Adipocyte (in vitro differentiated cells): ENCODE measurements around the gene EMSY.
A peak's percentile ranks its signal among the peaks of the same experiment; 100 is the strongest.
"Not testable (repeated sequence)": the region's sequence is repeated elsewhere in the genome, so short reads cannot be mapped to it uniquely, and the experiment has no call there.

Experiments used
- DNase-seq: peaks from one replicate; pipeline ENCODE4 v3.0.0-alpha.2; 2015; ENCODE audit warnings: low read depth
- H3K27me3 ChIP-seq: replicated peaks from 2 replicates; pipeline ENCODE4 v1.7.0; 2013; ENCODE audit warnings: mild to moderate bottlenecking, low read length, moderate library complexity; ENCODE audit not compliant: control insufficient read depth, insufficient read depth
- H3K36me3 ChIP-seq: 2 replicates; pipeline ENCODE4 v1.7.0; 2013; ENCODE audit warnings: low read length, mild to moderate bottlenecking, moderate library complexity; ENCODE audit not compliant: control insufficient read depth, insufficient read depth, severe bottlenecking
- H3K4me1 ChIP-seq: 2 replicates; pipeline ENCODE4 v1.7.0; 2013; ENCODE audit warnings: mild to moderate bottlenecking, low read length, moderate library complexity; ENCODE audit not compliant: control insufficient read depth, insufficient read depth
- H3K4me3 ChIP-seq: 2 replicates; pipeline ENCODE4 v1.7.0; 2013; ENCODE audit warnings: mild to moderate bottlenecking, low read length, moderate library complexity
- H3K9ac ChIP-seq: 2 replicates; pipeline ENCODE4 v1.7.0; 2013; ENCODE audit warnings: mild to moderate bottlenecking, low read length, moderate library complexity
- H3K9me3 ChIP-seq: 2 replicates; pipeline ENCODE4 v1.7.0; 2013; ENCODE audit warnings: mild to moderate bottlenecking, low read length, moderate library complexity; ENCODE audit not compliant: control insufficient read depth

EMSY gene

GRCh38 chr11:76589477-76589876 lies 144.7 kb downstream of the EMSY start:
- no peaks in the 10 kb centered on the region for H3K27me3 ChIP-seq
- no peak overlapping the region for H3K9ac ChIP-seq
- H3K4me1 ChIP-seq, result no peaks in the 10 kb centered on the region
- no peak for DNase-seq
- no peak overlapping the region for H3K4me3 ChIP-seq
- peaks cover 4% of the 10 kb centered on the region for H3K9me3 ChIP-seq
- H3K36me3 ChIP-seq, result no peaks in the 10 kb centered on the region

DNA sequence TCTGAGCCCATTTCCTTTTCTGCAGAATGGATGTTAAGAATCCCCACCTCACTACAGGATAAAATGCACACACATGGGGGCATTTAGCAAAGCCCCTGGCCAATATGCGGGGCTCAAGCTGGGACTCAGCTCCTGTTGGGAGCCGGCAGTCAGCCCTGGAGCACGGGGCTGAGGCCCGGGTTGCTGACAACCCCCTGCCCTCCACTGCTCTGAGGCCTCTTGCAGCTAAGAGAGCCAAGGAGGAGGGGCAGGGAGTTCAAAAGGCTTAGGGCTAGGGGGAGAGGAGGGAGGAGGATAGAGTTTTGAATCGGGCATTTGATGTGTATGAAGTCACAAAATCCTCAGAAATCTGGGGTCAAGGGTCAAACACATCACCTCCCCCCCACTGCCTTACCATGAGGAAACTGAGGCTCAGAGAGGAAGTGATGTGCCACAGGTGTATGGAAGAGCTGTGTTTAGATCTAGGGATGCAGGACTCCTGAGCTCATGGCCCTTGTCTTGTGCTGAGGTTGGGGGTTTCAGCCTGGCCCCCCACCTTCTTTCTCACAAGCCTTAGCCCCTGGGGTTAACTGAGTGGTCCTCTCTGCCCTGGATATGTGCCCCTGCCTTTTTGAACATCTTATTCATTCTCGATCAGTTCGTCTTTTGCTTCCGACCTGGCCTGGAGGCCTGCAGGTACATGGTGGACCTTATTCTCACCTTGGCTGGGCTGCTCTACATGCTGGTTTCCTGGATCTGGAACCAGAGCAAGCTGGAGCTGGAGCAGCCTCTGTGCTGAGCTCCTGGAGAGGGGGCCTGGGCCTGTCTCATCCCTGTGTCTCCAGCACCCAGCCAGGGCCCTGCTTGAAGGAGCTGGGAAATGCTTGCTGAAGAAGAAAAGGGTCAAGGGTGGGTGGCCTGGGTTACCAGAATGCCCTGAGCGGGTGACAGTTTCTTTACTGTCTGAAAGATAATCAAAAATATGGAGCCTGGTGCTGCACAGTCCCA lies 145.4 kb downstream of the EMSY start:
- no peaks in the 10 kb centered on the region for H3K36me3 ChIP-seq
- no peak overlapping the region for H3K9ac ChIP-seq
- H3K4me1 ChIP-seq, result no peaks in the 10 kb centered on the region
- no peak overlapping the region for H3K4me3 ChIP-seq
- H3K27me3 ChIP-seq, result no peaks in the 10 kb centered on the region
- no peak for DNase-seq
- peaks cover 4% of the 10 kb centered on the region for H3K9me3 ChIP-seq

DNA sequence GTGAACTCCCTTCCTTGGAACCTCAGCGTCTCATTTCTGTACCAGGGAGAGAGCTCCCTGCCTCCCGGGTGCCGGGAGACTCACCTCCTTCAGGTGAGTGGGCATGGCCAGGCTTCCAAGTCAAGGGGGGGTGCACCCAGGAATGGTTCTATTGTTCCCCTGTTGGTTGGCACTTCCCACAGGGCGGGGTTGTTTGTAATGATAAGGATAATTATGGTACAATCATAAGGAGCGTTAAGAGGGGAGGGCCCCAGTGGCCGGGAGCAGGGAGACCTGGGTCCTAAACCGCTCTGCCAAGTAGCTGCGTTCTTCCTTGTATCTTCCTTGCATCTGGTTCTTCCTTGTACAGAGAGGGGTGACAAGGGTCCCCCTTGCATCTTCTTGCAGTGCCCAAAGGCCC lies 146.6 kb downstream of the EMSY start:
- Histone ChIP-seq H3K4me1 (no peaks in the 10 kb centered on the region), H3K36me3 (no peaks in the 10 kb centered on the region), H3K4me3 (no peak overlapping the region), H3K9ac (no peak overlapping the region), H3K27me3 (no peaks in the 10 kb centered on the region), H3K9me3 (peaks cover under 1% of the 10 kb centered on the region)
- DNase-seq, result no peak

DNA sequence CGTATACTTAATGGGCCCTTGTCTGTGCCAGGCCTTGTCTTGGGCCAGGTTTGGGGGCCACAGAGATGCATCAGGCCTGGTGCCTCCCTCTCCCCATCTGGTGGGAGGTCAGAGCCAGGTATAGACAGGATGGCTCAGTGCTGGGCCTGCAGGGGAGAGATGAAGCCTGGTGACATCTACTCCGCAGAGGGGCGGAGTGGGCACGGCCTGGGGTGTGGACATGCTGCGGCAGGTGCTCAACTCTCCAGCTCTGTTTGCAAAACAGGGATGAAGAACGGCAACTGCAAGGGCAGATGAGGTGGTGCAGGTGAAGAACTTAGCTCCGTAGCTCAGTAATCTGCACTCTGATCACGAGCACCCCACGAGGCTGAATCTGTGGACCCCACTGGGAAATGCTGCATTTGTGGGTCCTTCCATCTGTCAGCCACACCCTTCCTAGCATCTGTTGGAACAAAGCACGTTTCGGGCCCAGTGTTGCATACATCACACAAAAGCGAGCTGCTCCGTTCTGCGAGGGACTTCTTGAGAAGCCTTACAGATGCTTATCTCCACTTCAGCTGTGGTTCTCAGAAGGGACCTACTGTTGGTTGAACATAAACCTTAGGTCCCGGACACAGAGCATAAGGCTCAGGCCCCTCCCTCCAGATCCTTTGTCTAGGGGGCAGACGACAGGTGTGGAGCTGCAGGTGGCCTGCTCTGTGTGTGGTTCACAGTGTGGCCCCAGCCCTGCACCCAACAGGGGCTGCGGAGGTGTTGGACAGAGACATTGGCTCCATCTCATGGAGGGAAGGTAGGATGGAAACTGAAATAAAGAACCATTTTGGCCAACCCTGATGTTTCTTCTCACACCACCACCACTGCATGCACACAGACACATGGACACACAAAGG lies 147.5 kb downstream of the EMSY start:
- Histone ChIP-seq H3K9ac (no peak overlapping the region), H3K4me1 (no peaks in the 10 kb centered on the region), H3K4me3 (no peak overlapping the region), H3K9me3 (no peaks in the 10 kb centered on the region), H3K36me3 (no peaks in the 10 kb centered on the region), H3K27me3 (no peaks in the 10 kb centered on the region)
- no peak for DNase-seq

DNA sequence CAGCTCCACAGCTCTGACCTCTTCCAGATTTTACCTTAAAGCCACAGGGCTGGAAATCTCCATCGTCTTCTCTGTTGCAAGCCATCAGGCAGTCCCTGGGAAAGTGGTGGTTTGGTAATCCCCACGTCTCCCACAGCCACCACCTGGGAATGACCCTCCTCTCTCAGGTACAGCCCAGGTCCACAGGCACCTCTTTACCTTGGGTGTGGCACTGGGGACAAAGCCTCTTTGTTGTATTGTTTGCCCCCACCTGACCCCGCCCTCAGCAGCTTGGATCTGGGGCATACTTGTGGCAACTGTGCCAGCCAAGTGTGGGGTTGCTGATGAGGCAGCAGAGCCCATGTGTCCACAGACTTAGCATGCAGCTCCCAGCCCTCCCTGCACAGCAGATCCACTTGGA lies 148.1 kb downstream of the EMSY start:
- H3K9me3 ChIP-seq, result no peaks in the 10 kb centered on the region
- no peaks in the 10 kb centered on the region for H3K27me3 ChIP-seq
- no peak for DNase-seq
- no peaks in the 10 kb centered on the region for H3K4me1 ChIP-seq
- no peak overlapping the region for H3K9ac ChIP-seq
- no peak overlapping the region for H3K4me3 ChIP-seq
- no peaks in the 10 kb centered on the region for H3K36me3 ChIP-seq

DNA sequence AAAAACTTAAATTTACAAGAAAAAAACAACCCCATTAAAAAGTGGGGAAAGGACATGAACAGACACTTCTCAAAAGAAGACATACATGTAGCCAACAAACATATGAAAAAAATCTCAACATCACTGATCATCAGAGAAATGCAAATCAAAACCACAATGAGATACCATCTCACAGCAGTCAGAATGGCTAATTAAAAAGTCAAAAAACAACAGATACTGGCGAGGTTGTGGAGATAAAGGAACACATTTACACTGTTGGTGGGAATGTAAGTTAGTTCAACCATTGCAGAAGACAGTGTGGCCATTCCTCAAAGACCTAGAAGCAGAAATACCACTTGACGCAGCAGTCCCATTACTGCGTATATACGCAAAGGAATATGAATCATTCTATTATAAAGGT lies 150.3 kb downstream of the EMSY start:
- not testable (repeated sequence) for H3K4me1 ChIP-seq, H3K9me3 ChIP-seq, H3K27me3 ChIP-seq, H3K9ac ChIP-seq, H3K36me3 ChIP-seq, DNase-seq, H3K4me3 ChIP-seq

- H3K9ac ChIP-seq, result no peak overlapping the region
- peaks cover 7% of the 10 kb centered on the region for H3K4me1 ChIP-seq
- H3K4me3 ChIP-seq, result no peak overlapping the region
- no peaks in the 10 kb centered on the region for H3K9me3 ChIP-seq
- H3K27me3 ChIP-seq, result no peaks in the 10 kb centered on the region
- no peaks in the 10 kb centered on the region for H3K36me3 ChIP-seq
- no peak for DNase-seq
Measured at GRCh38 chr11:76596652-76597051, 151.8 kb downstream of the EMSY start.

DNA sequence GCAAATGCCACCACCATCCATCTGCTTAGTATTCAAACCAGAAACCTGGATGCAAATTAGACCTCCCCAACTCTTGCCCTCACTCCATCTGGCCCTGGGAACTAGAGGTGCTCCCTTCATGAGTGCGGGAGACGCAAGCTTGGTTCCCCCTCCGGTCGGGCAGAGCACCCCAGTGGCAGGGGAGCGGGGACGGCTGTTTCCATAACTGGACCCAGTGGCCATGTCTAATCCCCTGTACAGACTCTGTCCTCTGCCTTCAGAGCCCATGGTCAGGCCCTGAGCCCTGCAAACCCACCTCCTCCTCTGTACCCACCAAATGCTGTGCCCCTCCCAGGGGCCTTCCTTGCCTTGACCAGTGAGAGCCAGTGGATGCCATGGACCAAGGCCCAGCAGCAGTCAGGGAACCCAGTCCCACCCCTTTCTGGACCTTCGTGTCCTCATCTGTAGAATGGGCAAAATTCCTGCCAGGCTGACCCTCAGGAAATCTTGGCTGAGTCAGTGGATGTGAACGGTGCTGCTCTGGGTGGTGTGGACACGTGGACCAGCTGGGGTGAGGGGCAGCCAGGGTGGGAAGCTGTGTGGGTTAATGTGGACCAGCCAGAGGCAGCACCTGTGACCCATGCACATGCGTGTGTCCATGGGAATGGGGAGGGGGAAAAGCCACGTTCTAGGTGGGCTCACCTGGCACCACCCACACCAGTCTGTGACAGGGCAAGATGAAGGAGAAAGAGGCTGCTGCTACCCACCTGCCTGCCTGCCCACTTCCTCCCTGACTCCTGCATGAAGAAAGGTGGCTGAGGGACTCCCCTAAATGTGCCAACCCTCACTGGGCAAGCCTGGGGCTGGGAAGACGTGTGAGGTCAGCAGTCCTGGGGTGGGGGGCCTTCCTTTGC lies 153.0 kb downstream of the EMSY start:
- Histone ChIP-seq H3K27me3 (no peaks in the 10 kb centered on the region), H3K9me3 (no peaks in the 10 kb centered on the region), H3K36me3 (no peaks in the 10 kb centered on the region), H3K9ac (no peak overlapping the region), H3K4me1 (peaks cover 15% of the 10 kb centered on the region), H3K4me3 (no peak overlapping the region)
- DNase-seq, result no peak

DNA sequence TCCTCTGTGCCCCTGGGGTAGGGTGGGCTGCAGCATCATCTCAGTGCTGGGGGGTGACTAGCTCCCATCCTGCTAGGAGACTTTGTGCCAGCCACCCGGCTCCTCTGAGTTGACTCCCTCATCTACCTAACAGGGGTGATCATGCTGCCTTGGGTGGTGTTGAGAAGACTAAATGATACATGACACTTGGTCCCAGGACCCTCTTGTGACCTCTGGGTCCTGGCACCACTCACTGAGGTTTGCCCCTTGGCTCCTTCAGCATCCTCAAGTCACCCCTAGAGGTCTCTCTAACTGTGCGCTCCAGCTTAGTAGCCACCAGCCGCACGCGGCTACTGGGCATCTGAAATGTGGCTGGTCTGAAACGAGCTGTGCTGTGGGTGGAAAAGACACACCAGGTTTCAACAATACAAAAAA lies 153.6 kb downstream of the EMSY start:
- H3K4me1 ChIP-seq, result peaks cover 22% of the 10 kb centered on the region
- no peak overlapping the region for H3K4me3 ChIP-seq
- H3K9ac ChIP-seq, result peak overlapping the region; percentile 43
- no peaks in the 10 kb centered on the region for H3K27me3 ChIP-seq
- H3K9me3 ChIP-seq, result no peaks in the 10 kb centered on the region
- no peaks in the 10 kb centered on the region for H3K36me3 ChIP-seq
- no peak for DNase-seq

- peaks cover 30% of the 10 kb centered on the region for H3K4me1 ChIP-seq
- peak; percentile 36 for DNase-seq
- peak overlapping the region; percentile 43 for H3K9ac ChIP-seq
- no peaks in the 10 kb centered on the region for H3K27me3 ChIP-seq
- no peaks in the 10 kb centered on the region for H3K36me3 ChIP-seq
- no peaks in the 10 kb centered on the region for H3K9me3 ChIP-seq
- H3K4me3 ChIP-seq, result no peak overlapping the region
Measured at GRCh38 chr11:76599041-76600013, 154.5 kb downstream of the EMSY start.
